ENCODE measurements around the gene PPP1R36. TPM values are rescaled to one million over a fixed set of nuclear protein-coding genes. Genes with fewer than 3 reads are reported as not detected.

The PPP1R36 gene
- total and polyA plus RNA-seq, 8 donors = 2.0 to 7.2 (median 5.2) TPM

DNA sequence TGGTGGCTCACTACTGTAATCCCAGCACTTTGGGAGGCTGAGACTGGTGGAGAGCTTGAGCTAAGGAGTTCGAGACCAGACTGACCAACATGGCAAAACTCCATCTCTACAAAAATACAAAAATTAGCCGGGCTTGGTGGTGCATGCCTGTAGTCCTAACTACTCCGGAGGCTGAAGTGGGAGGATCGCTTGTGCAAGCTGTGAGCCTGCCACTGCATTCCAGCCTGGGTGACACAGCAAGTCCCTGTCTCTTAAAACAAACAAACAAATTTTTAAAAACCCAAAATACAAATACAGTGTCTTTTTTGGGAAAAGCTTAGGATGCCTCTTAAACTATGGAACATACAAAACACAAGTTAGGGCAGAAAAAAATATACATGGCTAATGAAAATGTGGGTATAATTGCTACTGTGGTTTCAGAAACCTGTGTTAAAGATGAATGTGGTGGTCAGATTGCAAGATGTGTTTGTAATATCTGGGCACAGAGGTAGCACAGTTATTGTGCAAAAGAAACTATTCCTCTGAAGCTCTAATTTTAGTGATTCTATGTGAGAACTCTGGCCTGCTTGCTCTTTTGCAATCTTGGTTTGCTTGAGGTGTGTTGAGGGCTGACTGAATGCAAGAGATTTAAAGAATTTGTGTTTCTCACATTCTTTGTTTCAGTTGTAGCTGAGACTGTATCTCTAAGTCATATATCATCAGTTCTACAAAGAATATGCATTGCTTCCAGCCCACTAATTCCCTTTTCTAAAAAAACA lies 13.1 kb upstream of the PPP1R36 start:
- WGBS, 2 donors = 86 to 88% methylated on average over 4 of the region's 4 CpGs
- TF ChIP-seq, protein P1, sequence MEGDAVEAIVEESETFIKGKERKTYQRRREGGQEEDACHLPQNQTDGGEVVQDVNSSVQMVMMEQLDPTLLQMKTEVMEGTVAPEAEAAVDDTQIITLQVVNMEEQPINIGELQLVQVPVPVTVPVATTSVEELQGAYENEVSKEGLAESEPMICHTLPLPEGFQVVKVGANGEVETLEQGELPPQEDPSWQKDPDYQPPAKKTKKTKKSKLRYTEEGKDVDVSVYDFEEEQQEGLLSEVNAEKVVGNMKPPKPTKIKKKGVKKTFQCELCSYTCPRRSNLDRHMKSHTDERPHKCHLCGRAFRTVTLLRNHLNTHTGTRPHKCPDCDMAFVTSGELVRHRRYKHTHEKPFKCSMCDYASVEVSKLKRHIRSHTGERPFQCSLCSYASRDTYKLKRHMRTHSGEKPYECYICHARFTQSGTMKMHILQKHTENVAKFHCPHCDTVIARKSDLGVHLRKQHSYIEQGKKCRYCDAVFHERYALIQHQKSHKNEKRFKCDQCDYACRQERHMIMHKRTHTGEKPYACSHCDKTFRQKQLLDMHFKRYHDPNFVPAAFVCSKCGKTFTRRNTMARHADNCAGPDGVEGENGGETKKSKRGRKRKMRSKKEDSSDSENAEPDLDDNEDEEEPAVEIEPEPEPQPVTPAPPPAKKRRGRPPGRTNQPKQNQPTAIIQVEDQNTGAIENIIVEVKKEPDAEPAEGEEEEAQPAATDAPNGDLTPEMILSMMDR (IDR thresholded peaks at IDR 0.05) = no peak
- H3K9me3 ChIP-seq = no peaks in the 10 kb centered on the region
- DNase-seq (no peak), ATAC-seq (no peak), FAIRE-seq (no peak)
- H3K4me1 ChIP-seq = no peaks in the 10 kb centered on the region
- H3K27me3 ChIP-seq = no peaks in the 10 kb centered on the region
- intact Hi-C loops (cut with DNase I) = no loop called here
- H3K4me3 ChIP-seq = no peak overlapping the region
- H3K27ac ChIP-seq = no peak overlapping the region
- H3K36me3 ChIP-seq = no peaks in the 10 kb centered on the region

DNA sequence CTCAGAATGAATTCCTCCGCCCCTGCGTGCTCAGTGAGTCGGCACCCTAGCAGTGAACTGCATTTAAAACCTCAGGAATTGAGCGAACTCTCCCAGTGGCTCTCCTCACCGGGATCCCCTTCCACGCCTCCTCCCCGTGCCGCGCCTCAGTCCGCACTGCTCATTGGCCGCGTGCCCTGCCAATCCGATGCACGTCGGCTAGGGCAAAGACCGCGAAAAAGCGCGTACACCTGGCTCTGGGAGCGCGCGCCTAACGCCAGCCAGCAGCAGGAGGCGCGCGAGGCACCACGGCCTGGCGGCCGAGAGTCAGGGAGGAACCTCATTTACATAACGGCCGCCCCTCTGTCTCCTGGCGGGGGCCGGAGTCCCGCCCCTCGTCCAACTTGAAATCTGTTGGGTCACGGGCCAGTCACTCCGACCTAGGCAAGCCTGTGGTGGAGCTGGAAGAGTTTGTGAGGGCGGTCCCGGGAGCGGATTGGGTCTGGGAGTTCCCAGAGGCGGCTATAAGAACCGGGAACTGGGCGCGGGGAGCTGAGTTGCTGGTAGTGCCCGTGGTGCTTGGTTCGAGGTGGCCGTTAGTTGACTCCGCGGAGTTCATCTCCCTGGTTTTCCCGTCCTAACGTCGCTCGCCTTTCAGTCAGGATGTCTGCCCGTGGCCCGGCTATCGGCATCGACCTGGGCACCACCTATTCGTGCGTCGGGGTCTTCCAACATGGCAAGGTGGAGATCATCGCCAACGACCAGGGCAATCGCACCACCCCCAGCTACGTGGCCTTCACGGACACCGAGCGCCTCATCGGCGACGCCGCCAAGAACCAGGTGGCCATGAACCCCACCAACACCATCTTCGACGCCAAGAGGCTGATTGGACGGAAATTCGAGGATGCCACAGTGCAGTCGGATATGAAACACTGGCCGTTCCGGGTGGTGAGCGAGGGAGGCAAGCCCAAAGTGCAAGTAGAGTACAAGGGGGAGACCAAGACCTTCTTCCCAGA lies 9.3 kb upstream of the PPP1R36 start, which contains the start of gene HSPA2:
Gene HSPA2 (plus strand): TSS at position 534 of the 995 bp plus-strand sequence. CDS start 109 bp downstream, at position 643.
- FAIRE-seq (peak; percentile 97), DNase-seq (peak; percentile 99 to 100 (median 100)), ATAC-seq (peak; percentile 89 to 95 (median 91))
- 7 to 8% methylated on average over 79 of the region's 79 CpGs for WGBS, 2 donors
- Histone ChIP-seq H3K4me3 (peak within 1 kb of the TSS; percentile 46 to 63 (median 60)), H3K36me3 (no peaks in the 10 kb centered on the region), H3K27me3 (no peaks in the 10 kb centered on the region), H3K9me3 (no peaks in the 10 kb centered on the region), H3K27ac (peak within 1 kb of the TSS; percentile 70 to 86 (median 81)), H3K4me1 (peaks cover 0 to 14% (median 0%) of the 10 kb centered on the region in 3 donors)
- intact Hi-C loops (cut with DNase I) = no loop called here
- TF ChIP-seq, protein P1 (IDR thresholded peaks at IDR 0.05) = peak; percentile 46 to 71 (median 64)

DNA sequence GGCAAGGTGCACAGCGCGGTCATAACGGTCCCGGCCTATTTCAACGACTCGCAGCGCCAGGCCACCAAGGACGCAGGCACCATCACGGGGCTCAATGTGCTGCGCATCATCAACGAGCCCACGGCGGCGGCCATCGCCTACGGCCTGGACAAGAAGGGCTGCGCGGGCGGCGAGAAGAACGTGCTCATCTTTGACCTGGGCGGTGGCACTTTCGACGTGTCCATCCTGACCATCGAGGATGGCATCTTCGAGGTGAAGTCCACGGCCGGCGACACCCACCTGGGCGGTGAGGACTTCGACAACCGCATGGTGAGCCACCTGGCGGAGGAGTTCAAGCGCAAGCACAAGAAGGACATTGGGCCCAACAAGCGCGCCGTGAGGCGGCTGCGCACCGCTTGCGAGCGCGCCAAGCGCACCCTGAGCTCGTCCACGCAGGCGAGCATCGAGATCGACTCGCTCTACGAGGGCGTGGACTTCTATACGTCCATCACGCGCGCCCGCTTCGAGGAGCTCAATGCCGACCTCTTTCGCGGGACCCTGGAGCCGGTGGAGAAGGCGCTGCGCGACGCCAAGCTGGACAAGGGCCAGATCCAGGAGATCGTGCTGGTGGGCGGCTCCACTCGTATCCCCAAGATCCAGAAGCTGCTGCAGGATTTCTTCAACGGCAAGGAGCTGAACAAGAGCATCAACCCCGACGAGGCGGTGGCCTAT lies 8.3 kb upstream of the PPP1R36 start:
- DNase-seq = peak; percentile 35 to 82 (median 56)
- FAIRE-seq = no peak
- Histone ChIP-seq H3K36me3 (no peaks in the 10 kb centered on the region), H3K27me3 (no peaks in the 10 kb centered on the region), H3K27ac (no peak overlapping the region), H3K4me3 (peak overlapping the region; percentile 21 to 63 (median 30)), H3K4me1 (peaks cover 0 to 14% (median 0%) of the 10 kb centered on the region in 3 donors), H3K9me3 (no peaks in the 10 kb centered on the region)
- intact Hi-C loops (cut with DNase I) = no loop called here
- 22 to 24% methylated on average over 72 to 73 of the region's 73 CpGs for WGBS, 2 donors
- ATAC-seq = no peak
- TF ChIP-seq, protein P1 (IDR thresholded peaks at IDR 0.05) = no peak

DNA sequence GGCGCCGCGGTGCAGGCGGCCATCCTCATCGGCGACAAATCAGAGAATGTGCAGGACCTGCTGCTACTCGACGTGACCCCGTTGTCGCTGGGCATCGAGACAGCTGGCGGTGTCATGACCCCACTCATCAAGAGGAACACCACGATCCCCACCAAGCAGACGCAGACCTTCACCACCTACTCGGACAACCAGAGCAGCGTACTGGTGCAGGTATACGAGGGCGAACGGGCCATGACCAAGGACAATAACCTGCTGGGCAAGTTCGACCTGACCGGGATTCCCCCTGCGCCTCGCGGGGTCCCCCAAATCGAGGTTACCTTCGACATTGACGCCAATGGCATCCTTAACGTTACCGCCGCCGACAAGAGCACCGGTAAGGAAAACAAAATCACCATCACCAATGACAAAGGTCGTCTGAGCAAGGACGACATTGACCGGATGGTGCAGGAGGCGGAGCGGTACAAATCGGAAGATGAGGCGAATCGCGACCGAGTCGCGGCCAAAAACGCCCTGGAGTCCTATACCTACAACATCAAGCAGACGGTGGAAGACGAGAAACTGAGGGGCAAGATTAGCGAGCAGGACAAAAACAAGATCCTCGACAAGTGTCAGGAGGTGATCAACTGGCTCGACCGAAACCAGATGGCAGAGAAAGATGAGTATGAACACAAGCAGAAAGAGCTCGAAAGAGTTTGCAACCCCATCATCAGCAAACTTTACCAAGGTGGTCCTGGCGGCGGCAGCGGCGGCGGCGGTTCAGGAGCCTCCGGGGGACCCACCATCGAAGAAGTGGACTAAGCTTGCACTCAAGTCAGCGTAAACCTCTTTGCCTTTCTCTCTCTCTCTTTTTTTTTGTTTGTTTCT lies 7.6 kb upstream of the PPP1R36 start:
- no peak overlapping the region for H3K27ac ChIP-seq
- FAIRE-seq = no peak

More for the DNA sequence above, 7.6 kb upstream of the PPP1R36 start:
- Histone ChIP-seq H3K36me3 (no peaks in the 10 kb centered on the region), H3K27me3 (no peaks in the 10 kb centered on the region), H3K4me1 (peaks cover 0 to 14% (median 0%) of the 10 kb centered on the region in 3 donors), H3K9me3 (no peaks in the 10 kb centered on the region), H3K4me3 (peak overlapping the region; percentile 21 to 63 (median 30))
- TF ChIP-seq, protein P1 (IDR thresholded peaks at IDR 0.05) = no peak
- ATAC-seq (no peak), DNase-seq (peak in 5 of 6 donors; percentile 21 to 71 (median 28))
- intact Hi-C loops (cut with DNase I) = no loop called here
- 7 to 8% methylated on average over 61 of the region's 61 CpGs for whole genome bisulfite sequencing, 2 donors

Data from pancreas (tissue), 10 donors.